Peyer's patch (tissue), 4 donors: ENCODE results near the gene KIAA0319L.

Source experiments
- POLR2A ChIP-seq, 2 donors: fragments of 450-650 bp; IDR thresholded peaks; one replicate each; pipeline ENCODE4 v1.5.1; 2017; ENCODE audit warnings: antibody characterized with exemption in 2 of 2, mild to moderate bottlenecking in 2 of 2, moderate library complexity in 2 of 2
- TF ChIP-seq, protein P1 (sequence below), 6 experiments: fragments of 450-650 bp in 4 of 6; fragments of 200-600 bp in 2 of 6; sonication (generic) in 1 of 6; IDR thresholded peaks; one replicate each; pipeline ENCODE4 v1.5.1; 2017 to 2019; ENCODE audit warnings: antibody characterized with exemption in 6 of 6, mild to moderate bottlenecking in 3 of 6, moderate library complexity in 1 of 6

DNA sequence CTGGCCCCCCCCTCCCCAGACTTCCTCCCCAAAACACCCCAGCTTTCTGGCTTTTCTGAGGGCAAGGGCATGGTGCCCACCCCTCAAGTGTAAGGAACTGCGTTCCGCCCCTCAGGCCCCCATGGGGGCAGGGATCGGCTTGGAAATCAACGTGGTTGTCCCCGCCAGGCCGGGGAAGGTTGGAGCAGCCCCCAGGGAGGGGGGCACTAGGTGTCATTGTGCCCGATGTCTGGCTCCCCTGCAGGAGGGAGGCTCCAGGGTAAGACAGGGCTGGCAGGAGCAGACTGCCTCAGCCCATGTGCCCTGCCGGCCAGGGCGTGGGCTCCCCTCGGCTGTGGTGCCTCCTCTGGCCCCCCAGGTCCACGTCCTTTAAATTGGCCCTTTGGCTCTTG, 8.5 kb upstream of the KIAA0319L start:
- TF ChIP-seq, protein P1, sequence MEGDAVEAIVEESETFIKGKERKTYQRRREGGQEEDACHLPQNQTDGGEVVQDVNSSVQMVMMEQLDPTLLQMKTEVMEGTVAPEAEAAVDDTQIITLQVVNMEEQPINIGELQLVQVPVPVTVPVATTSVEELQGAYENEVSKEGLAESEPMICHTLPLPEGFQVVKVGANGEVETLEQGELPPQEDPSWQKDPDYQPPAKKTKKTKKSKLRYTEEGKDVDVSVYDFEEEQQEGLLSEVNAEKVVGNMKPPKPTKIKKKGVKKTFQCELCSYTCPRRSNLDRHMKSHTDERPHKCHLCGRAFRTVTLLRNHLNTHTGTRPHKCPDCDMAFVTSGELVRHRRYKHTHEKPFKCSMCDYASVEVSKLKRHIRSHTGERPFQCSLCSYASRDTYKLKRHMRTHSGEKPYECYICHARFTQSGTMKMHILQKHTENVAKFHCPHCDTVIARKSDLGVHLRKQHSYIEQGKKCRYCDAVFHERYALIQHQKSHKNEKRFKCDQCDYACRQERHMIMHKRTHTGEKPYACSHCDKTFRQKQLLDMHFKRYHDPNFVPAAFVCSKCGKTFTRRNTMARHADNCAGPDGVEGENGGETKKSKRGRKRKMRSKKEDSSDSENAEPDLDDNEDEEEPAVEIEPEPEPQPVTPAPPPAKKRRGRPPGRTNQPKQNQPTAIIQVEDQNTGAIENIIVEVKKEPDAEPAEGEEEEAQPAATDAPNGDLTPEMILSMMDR (IDR thresholded peaks at IDR 0.05), result no peak
- no peak for TF ChIP-seq POLR2A (IDR thresholded peaks at IDR 0.05)
